GM12878 (cell line): ENCODE results near the gene MIGA2.

Experiments used
- BHLHE40 ChIP-seq, 2 experiments: fragments of 450-650 bp in 1 of 2; IDR thresholded peaks; 2 replicates each; pipeline ENCODE4 v1.6.1; 2011 to 2017; ENCODE audit warnings: low read depth in 2 of 2, borderline replicate concordance in 1 of 2, improper control_type of control experiment in 1 of 2, low read length in 1 of 2, mild to moderate bottlenecking in 1 of 2
- CHD2 ChIP-seq: IDR thresholded peaks from 2 replicates; pipeline ENCODE4 v1.6.1; 2011; ENCODE audit warnings: low read depth, low read length, improper control_type of control experiment, borderline replicate concordance
- CTCF ChIP-seq, 3 experiments: IDR thresholded peaks in 2 of 3; conservative IDR thresholded peaks in 1 of 3; 2 replicates each; pipeline ENCODE4 v1.5.1; 2011; ENCODE audit warnings: low read depth in 3 of 3, low read length in 3 of 3, mild to moderate bottlenecking in 3 of 3, control low read depth in 2 of 3, moderate library complexity in 2 of 3, inconsistent platforms in 1 of 3, mixed read lengths in 1 of 3; ENCODE audit not compliant: control insufficient read depth in 2 of 3, insufficient read depth in 1 of 3; ENCODE audit errors: extremely low read depth in 1 of 3
- DPF2 ChIP-seq: fragments of 450-650 bp; IDR thresholded peaks from 2 replicates; pipeline ENCODE4 v1.6.1; 2017; ENCODE audit warnings: mild to moderate bottlenecking
- GABPA ChIP-seq: IDR thresholded peaks from 2 replicates; pipeline ENCODE4 v1.6.1; 2014; ENCODE audit warnings: antibody characterized with exemption, low read depth, mild to moderate bottlenecking, inconsistent platforms
- PML ChIP-seq: IDR thresholded peaks from 2 replicates; pipeline ENCODE4 v1.6.1; 2012; ENCODE audit warnings: low read length, inconsistent platforms
- POLR2A ChIP-seq: IDR thresholded peaks from 2 replicates; pipeline ENCODE4 v1.6.1; 2011; ENCODE audit warnings: low read depth, mild to moderate bottlenecking, low read length
- POLR2AphosphoS5 ChIP-seq: IDR thresholded peaks from 2 replicates; pipeline ENCODE4 v1.6.1; 2011; ENCODE audit warnings: mild to moderate bottlenecking, low read length, inconsistent platforms
- RAD21 ChIP-seq: IDR thresholded peaks from 2 replicates; pipeline ENCODE4 v1.6.1; 2011; ENCODE audit warnings: mild to moderate bottlenecking, low read depth, low read length, moderate library complexity; ENCODE audit not compliant: insufficient read depth
- SMAD1 ChIP-seq: fragments of 450-650 bp; IDR thresholded peaks from 2 replicates; pipeline ENCODE4 v1.6.1; 2018; ENCODE audit warnings: mild to moderate bottlenecking, low read depth; ENCODE audit not compliant: partially characterized antibody
- SREBF1 ChIP-seq: IDR thresholded peaks from 2 replicates; pipeline ENCODE4 v1.6.1; 2012; ENCODE audit warnings: mild to moderate bottlenecking, low read length
- SRF ChIP-seq, 2 experiments: IDR thresholded peaks; 2 replicates each; pipeline ENCODE4 v1.6.1; 2011; ENCODE audit warnings: low read depth in 2 of 2, low read length in 2 of 2, mild to moderate bottlenecking in 1 of 2, moderate library complexity in 1 of 2
- STAT3 ChIP-seq: IDR thresholded peaks from 2 replicates; pipeline ENCODE4 v1.6.1; 2011; ENCODE audit warnings: low read depth, low read length, improper control_type of control experiment
- ZNF592 ChIP-seq: fragments of 450-650 bp; IDR thresholded peaks from 2 replicates; pipeline ENCODE4 v1.6.1; 2017; ENCODE audit warnings: mild to moderate bottlenecking, moderate library complexity

- no peak for TF ChIP-seq STAT3
- no peak for TF ChIP-seq DPF2
- no peak for TF ChIP-seq BHLHE40 (IDR thresholded peaks at IDR 0.05; ENCODE audit: borderline replicate concordance in 1 of 2, low read depth in 2 of 2, low read length in 1 of 2)
- TF ChIP-seq POLR2A = no peak
- no peak for TF ChIP-seq CHD2
- TF ChIP-seq SRF (IDR thresholded peaks at IDR 0.05; ENCODE audit: low read depth in 2 of 2, low read length in 2 of 2) = no peak
- TF ChIP-seq SREBF1 = no peak
- no peak for TF ChIP-seq ZNF592
- no peak for TF ChIP-seq CTCF (IDR thresholded peaks at IDR 0.05 in 2 of 3, conservative IDR thresholded peaks at IDR 0.05 in 1 of 3; ENCODE audit: control insufficient read depth in 2 of 3, extremely low read depth in 1 of 3, insufficient read depth in 1 of 3, low read depth in 3 of 3, low read length in 3 of 3)
- TF ChIP-seq PML = no peak
- no peak for TF ChIP-seq SMAD1
- no peak for TF ChIP-seq GABPA
- no peak for TF ChIP-seq POLR2AphosphoS5
- TF ChIP-seq RAD21 = no peak
Observed at GRCh38 chr9:129108083-129108804, 71.8 kb downstream of the MIGA2 start.
